CD4-positive, alpha-beta T cell treated with Interleukin-6 at 100 ng/mL for 8 hours (primary cell): Measurements from ENCODE around the gene HSD17B11.
"Not testable (repeated sequence)": the region's sequence is repeated elsewhere in the genome, so short reads cannot be mapped to it uniquely, and the experiment has no call there.

Source experiments
- DNase-seq: peaks from one replicate; pipeline ENCODE4 v3.0.0-alpha.2; 2020; ENCODE audit warnings: mixed read lengths, low spot score

HSD17B11 gene

GRCh38 chr4:87305562-87305961, 85.4 kb downstream of the HSD17B11 start:
- no peak for DNase-seq

GRCh38 chr4:87304745-87305432, 86.1 kb downstream of the HSD17B11 start:
- no peak for DNase-seq

GRCh38 chr4:87299898-87300297, 91.1 kb downstream of the HSD17B11 start:
- DNase-seq = no peak

- DNase-seq = no peak
These were observed 92.6 kb downstream of the HSD17B11 start for GRCh38 chr4:87298362-87298761.

- DNase-seq = not testable (repeated sequence)
These were observed 96.1 kb downstream of the HSD17B11 start for GRCh38 chr4:87294911-87295310.

GRCh38 chr4:87293889-87294288, 97.1 kb downstream of the HSD17B11 start:
- not testable (repeated sequence) for DNase-seq

- no peak for DNase-seq
These were observed 104.0 kb downstream of the HSD17B11 start for GRCh38 chr4:87286970-87287369.
